Activated CD8-positive, alpha-beta T cell treated with anti-CD3 and anti-CD28 coated beads for 36 hours (primary cell): Measurements from ENCODE around the gene THADA. TPM values are rescaled to one million over a fixed set of nuclear protein-coding genes. Genes with fewer than 3 reads are reported as not detected.

Experiments used
- ATAC-seq: fragments of 200-7000 bp; cut with Tn5 transposase; one replicate; pipeline ENCODE4 v1.10.0; 2021; ENCODE audit warnings: mild to moderate bottlenecking, moderate library complexity
- CTCF ChIA-PET: fragments of 350-600 bp; sonication (Branson Sonifier 250); formaldehyde crosslinking; loops from one replicate; lab custom pipeline; 2021; ENCODE audit warnings: antibody characterized with exemption; lab: Charles Lee
- POLR2A ChIA-PET: fragments of 350-600 bp; sonication (Branson Sonifier 250); formaldehyde crosslinking; loops from one replicate; lab custom pipeline; 2021; ENCODE audit warnings: antibody characterized with exemption; lab: Charles Lee
- DNase-seq: peaks from one replicate; pipeline ENCODE4 v3.0.0-alpha.2; 2020
- H3K27ac Mint-ChIP-seq: one replicate; pipeline ENCODE4 v1.8.0; 2021; ENCODE audit warnings: mild to moderate bottlenecking, mixed read lengths
- H3K27me3 Mint-ChIP-seq: one replicate; pipeline ENCODE4 v1.8.0; 2021; ENCODE audit warnings: mixed read lengths
- H3K36me3 Mint-ChIP-seq: one replicate; pipeline ENCODE4 v1.8.0; 2021; ENCODE audit warnings: low read depth, mixed read lengths
- H3K4me1 Mint-ChIP-seq: one replicate; pipeline ENCODE4 v1.8.0; 2021; ENCODE audit warnings: low read depth, mixed read lengths
- H3K4me3 Mint-ChIP-seq: one replicate; pipeline ENCODE4 v1.8.0; 2021; ENCODE audit warnings: mild to moderate bottlenecking, moderate library complexity, mixed read lengths
- H3K9me3 Mint-ChIP-seq: one replicate; pipeline ENCODE4 v1.8.0; 2021; ENCODE audit warnings: mixed read lengths
- intact Hi-C: fragments of 100-400 bp; cut with micrococcal nuclease; formaldehyde crosslinking; loops from one replicate; pipeline ENCODE4 v1.10.0; 2022
- total RNA-seq, 2 experiments: library from RNA; stranded (reverse); gene quantifications; one replicate each; pipeline ENCODE4 v1.2.3, GENCODE V29; 2021
- TF ChIP-seq, protein P1 (sequence below): fragments of 200-600 bp; IDR thresholded peaks from one replicate; pipeline ENCODE4 v1.8.0; 2022; ENCODE audit warnings: antibody characterized with exemption, mild to moderate bottlenecking

The THADA gene
- total RNA-seq, 2 experiments from 2014 or later, result 31.3 to 31.6 TPM

DNA sequence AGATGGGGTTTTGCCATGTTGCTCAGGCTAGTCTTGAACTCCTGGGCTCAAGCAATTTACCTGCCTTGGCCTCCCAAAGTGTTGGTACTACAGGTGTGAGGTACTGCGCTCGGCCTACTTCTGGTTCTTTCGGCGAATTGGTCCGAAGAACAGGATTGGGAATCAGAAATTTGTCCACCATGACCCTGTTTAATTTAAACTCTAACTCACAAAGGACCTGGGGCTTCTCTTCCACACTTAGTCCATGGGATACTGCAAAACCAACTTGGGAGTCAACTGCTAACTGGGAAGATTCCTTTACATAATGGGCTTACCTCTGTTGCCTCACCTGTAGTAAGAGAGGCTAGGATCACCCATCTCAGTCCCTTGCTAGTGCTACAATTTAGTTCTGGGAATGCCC is 289.6 kb downstream of the THADA start:
- ChIA-PET POLR2A (no interaction called here), CTCF (interaction anchor here (1.3 kb wide), 2 partner anchors 178 to 235 kb away, joined by 3 read pairs; no protein-coding TSS in a partner anchor)
- no peak overlapping the region for H3K27ac Mint-ChIP-seq
- DNase-seq (no peak), ATAC-seq (no peak)
- H3K36me3 Mint-ChIP-seq, result peaks cover 10% of the 10 kb centered on the region
- no peaks in the 10 kb centered on the region for H3K9me3 Mint-ChIP-seq
- TF ChIP-seq, protein P1, sequence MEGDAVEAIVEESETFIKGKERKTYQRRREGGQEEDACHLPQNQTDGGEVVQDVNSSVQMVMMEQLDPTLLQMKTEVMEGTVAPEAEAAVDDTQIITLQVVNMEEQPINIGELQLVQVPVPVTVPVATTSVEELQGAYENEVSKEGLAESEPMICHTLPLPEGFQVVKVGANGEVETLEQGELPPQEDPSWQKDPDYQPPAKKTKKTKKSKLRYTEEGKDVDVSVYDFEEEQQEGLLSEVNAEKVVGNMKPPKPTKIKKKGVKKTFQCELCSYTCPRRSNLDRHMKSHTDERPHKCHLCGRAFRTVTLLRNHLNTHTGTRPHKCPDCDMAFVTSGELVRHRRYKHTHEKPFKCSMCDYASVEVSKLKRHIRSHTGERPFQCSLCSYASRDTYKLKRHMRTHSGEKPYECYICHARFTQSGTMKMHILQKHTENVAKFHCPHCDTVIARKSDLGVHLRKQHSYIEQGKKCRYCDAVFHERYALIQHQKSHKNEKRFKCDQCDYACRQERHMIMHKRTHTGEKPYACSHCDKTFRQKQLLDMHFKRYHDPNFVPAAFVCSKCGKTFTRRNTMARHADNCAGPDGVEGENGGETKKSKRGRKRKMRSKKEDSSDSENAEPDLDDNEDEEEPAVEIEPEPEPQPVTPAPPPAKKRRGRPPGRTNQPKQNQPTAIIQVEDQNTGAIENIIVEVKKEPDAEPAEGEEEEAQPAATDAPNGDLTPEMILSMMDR, result no peak
- H3K4me3 Mint-ChIP-seq, result no peak overlapping the region
- peaks cover 3% of the 10 kb centered on the region for H3K4me1 Mint-ChIP-seq
- no peaks in the 10 kb centered on the region for H3K27me3 Mint-ChIP-seq
- intact Hi-C loops, result no loop called here

- no peak for DNase-seq
- ChIA-PET POLR2A (no interaction called here), CTCF (no interaction called here)
- TF ChIP-seq, protein P1, result no peak
- Mint-ChIP-seq H3K4me1 (peaks cover 3% of the 10 kb centered on the region), H3K27ac (no peak overlapping the region), H3K36me3 (peaks cover 5% of the 10 kb centered on the region), H3K4me3 (no peak overlapping the region), H3K9me3 (no peaks in the 10 kb centered on the region), H3K27me3 (no peaks in the 10 kb centered on the region)
- intact Hi-C loops, result no loop called here
- no peak for ATAC-seq
These were observed 290.3 kb downstream of the THADA start for GRCh38 chr2:43305517-43305916.

DNA sequence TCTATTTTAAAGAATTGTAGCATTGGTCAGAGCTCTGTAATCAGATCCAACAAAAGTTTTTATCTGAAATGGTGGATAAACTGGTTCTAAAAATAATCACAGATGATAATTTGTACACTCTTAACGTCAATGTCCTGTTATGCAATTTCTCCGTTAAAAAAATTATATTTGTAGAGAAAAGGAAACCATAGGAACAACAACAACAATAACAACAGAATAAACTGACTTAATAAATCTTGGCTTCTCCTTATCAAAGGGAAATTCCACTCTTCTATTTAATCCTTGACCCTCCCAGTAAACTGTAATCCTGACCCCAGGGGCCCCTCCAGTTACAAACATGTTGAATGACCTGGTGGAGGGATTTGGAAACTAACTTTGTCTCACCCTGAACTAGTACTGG is 290.8 kb downstream of the THADA start:
- ChIA-PET POLR2A (no interaction called here), CTCF (no interaction called here)
- no peaks in the 10 kb centered on the region for H3K27me3 Mint-ChIP-seq
- H3K4me1 Mint-ChIP-seq, result peaks cover 3% of the 10 kb centered on the region
- peaks cover 5% of the 10 kb centered on the region for H3K36me3 Mint-ChIP-seq
- DNase-seq (no peak), ATAC-seq (no peak)
- H3K27ac Mint-ChIP-seq, result no peak overlapping the region
- no peaks in the 10 kb centered on the region for H3K9me3 Mint-ChIP-seq
- no peak overlapping the region for H3K4me3 Mint-ChIP-seq
- TF ChIP-seq, protein P1, result no peak
- intact Hi-C loops, result no loop called here

DNA sequence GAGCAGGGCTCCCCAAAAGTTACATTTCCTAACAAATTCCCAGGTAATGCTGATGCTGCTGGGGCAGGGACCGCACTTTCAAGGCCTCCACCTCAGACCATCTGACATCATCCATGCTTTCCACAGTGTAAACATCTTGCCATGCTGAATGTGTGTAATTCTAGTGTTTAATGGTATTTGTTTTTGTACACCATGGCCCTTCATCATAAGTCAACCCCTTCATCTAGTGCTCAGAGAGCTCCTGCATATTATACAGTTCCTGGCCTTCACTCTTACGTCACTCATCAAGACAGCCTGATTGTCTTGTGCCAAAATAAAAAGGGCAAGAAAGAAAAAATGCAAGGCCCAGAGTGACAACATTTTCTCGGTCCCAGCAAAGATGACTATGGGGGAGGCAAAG is 291.9 kb downstream of the THADA start:
- CTCF ChIA-PET, result interaction anchor here (1.1 kb wide), 1 partner anchor 10 kb away, joined by 4 read pairs; no protein-coding TSS in a partner anchor
- Mint-ChIP-seq H3K9me3 (no peaks in the 10 kb centered on the region), H3K27me3 (no peaks in the 10 kb centered on the region), H3K4me1 (peaks cover 3% of the 10 kb centered on the region), H3K36me3 (peaks cover 3% of the 10 kb centered on the region), H3K4me3 (no peak overlapping the region), H3K27ac (no peak overlapping the region)
- no peak for ATAC-seq
- TF ChIP-seq, protein P1, result no peak
- no peak for DNase-seq
- POLR2A ChIA-PET, result no interaction called here
- intact Hi-C loops, result no loop called here

- POLR2A ChIA-PET, result no interaction called here
- TF ChIP-seq, protein P1, result no peak
These were observed 292.8 kb downstream of the THADA start for GRCh38 chr2:43302961-43303494.

More at GRCh38 chr2:43302961-43303494, 292.8 kb downstream of the THADA start:
- DNase-seq (no peak), ATAC-seq (peak; percentile 68)
- peaks cover 3% of the 10 kb centered on the region for H3K36me3 Mint-ChIP-seq
- no peaks in the 10 kb centered on the region for H3K27me3 Mint-ChIP-seq
- intact Hi-C loops, result no loop called here
- H3K4me3 Mint-ChIP-seq, result no peak overlapping the region
- peaks cover 3% of the 10 kb centered on the region for H3K4me1 Mint-ChIP-seq
- H3K9me3 Mint-ChIP-seq, result no peaks in the 10 kb centered on the region
- no peak overlapping the region for H3K27ac Mint-ChIP-seq
- CTCF ChIA-PET, result interaction anchor here (0.6 to 1.1 kb wide), 4 partner anchors 10 to 356 kb away, joined by 3 to 4 read pairs (median 4); no protein-coding TSS in a partner anchor
